IMR-90 (cell line): Measurements from ENCODE around the gene ZNF609. TPM values are rescaled to one million over a fixed set of nuclear protein-coding genes. Genes with fewer than 3 reads are reported as not detected.
A peak's percentile ranks its signal among the peaks of the same experiment; 100 is the strongest.

Experiments used
- ATAC-seq: fragments of 200-7000 bp; cut with Tn5 transposase; 2 replicates; pipeline ENCODE4 v1.9.1; 2020; ENCODE audit warnings: low read depth, mild to moderate bottlenecking, moderate library complexity
- BruUV-seq: library from RNA; stranded (reverse); fragments of 400-500 nt; replicated peaks from 2 replicates; lab custom pipeline; 2021; lab: Mats Ljungman, UMichigan
- CTCF ChIA-PET: fragments of 300-600 bp; formaldehyde crosslinking; extraction: SDS; loops from one replicate; lab custom pipeline; 2021; ENCODE audit warnings: antibody characterized with exemption; lab: Yijun Ruan, JAX
- POLR2A ChIA-PET: fragments of 300-600 bp; sonication (Branson Sonifier 250); formaldehyde crosslinking; loops from one replicate; lab custom pipeline; 2022; ENCODE audit warnings: antibody characterized with exemption; ENCODE audit not compliant: unreplicated experiment; lab: Charles Lee
- DNase-seq: peaks from one replicate; pipeline ENCODE4 v3.0.0; 2013
- H2AFZ ChIP-seq: replicated peaks from 2 replicates; pipeline ENCODE3; 2013; ENCODE audit warnings: low read length, mild to moderate bottlenecking; ENCODE audit not compliant: poor library complexity
- H2AK5ac ChIP-seq: 2 replicates; pipeline ENCODE4 v1.6.1; 2013; ENCODE audit warnings: low read depth, low read length, inconsistent platforms
- H2AK9ac ChIP-seq: replicated peaks from 2 replicates; pipeline ENCODE3; 2013; ENCODE audit warnings: mild to moderate bottlenecking, low read depth, low read length, moderate library complexity; ENCODE audit not compliant: poor library complexity
- H2BK120ac ChIP-seq: 2 replicates; pipeline ENCODE4 v1.6.1; 2013; ENCODE audit warnings: low read depth, low read length, inconsistent platforms
- H2BK15ac ChIP-seq: 3 replicates; pipeline ENCODE4 v1.6.1; 2013; ENCODE audit warnings: low read depth, low read length, inconsistent platforms
- H2BK20ac ChIP-seq: 2 replicates; pipeline ENCODE4 v1.6.1; 2013; ENCODE audit warnings: low read depth, mild to moderate bottlenecking, inconsistent platforms, low read length, moderate library complexity
- H2BK5ac ChIP-seq: 2 replicates; pipeline ENCODE4 v1.6.1; 2013; ENCODE audit warnings: mild to moderate bottlenecking, low read depth, low read length, inconsistent platforms; ENCODE audit not compliant: poor library complexity, severe bottlenecking
- H3K14ac ChIP-seq: replicated peaks from 2 replicates; pipeline ENCODE4 v1.6.1; 2013; ENCODE audit warnings: low read depth, low read length, inconsistent platforms
- H3K18ac ChIP-seq: 2 replicates; pipeline ENCODE4 v1.6.1; 2013; ENCODE audit warnings: low read depth, low read length, control low read depth
- H3K23ac ChIP-seq: 2 replicates; pipeline ENCODE4 v1.6.1; 2013; ENCODE audit warnings: low read depth, low read length, inconsistent platforms
- H3K27ac ChIP-seq: 2 replicates; pipeline ENCODE4 v1.5.1; 2013; ENCODE audit warnings: mild to moderate bottlenecking, control low read depth, low read length; ENCODE audit not compliant: insufficient read depth
- H3K27me3 ChIP-seq: 2 replicates; pipeline ENCODE4 v1.6.1; 2013; ENCODE audit warnings: low read length; ENCODE audit not compliant: control insufficient read depth, insufficient read depth
- H3K36me3 ChIP-seq: 2 replicates; pipeline ENCODE4 v1.6.1; 2013; ENCODE audit warnings: low read length, mixed read lengths; ENCODE audit not compliant: control insufficient read depth, insufficient read depth
- H3K4ac ChIP-seq: 2 replicates; pipeline ENCODE4 v1.6.1; 2013; ENCODE audit warnings: low read depth, low read length, inconsistent platforms
- H3K4me1 ChIP-seq: 2 replicates; pipeline ENCODE4 v1.6.1; 2013; ENCODE audit warnings: low read length, mixed read lengths; ENCODE audit not compliant: control insufficient read depth, insufficient read depth
- H3K4me2 ChIP-seq: 2 replicates; pipeline ENCODE4 v1.6.1; 2013; ENCODE audit warnings: low read depth, mild to moderate bottlenecking, control low read depth, low read length, moderate library complexity
- H3K4me3 ChIP-seq: 2 replicates; pipeline ENCODE4 v1.5.1; 2013; ENCODE audit warnings: low read depth, mild to moderate bottlenecking, control low read depth, low read length, moderate library complexity; ENCODE audit not compliant: insufficient read depth
- H3K56ac ChIP-seq: 2 replicates; pipeline ENCODE4 v1.6.1; 2013; ENCODE audit warnings: low read length, inconsistent platforms; ENCODE audit not compliant: insufficient read depth; ENCODE audit errors: extremely low read depth
- H3K79me1 ChIP-seq, 2 experiments: 2 replicates each; pipeline ENCODE4 v1.6.1; 2013; ENCODE audit warnings: low read length in 2 of 2, inconsistent platforms in 1 of 2, low read depth in 1 of 2
- H3K9ac ChIP-seq: 2 replicates; pipeline ENCODE4 v1.6.1; 2013; ENCODE audit warnings: low read depth, low read length, control low read depth
- H3K9me1 ChIP-seq: 2 replicates; pipeline ENCODE4 v1.6.1; 2013; ENCODE audit warnings: low read length, inconsistent platforms; ENCODE audit not compliant: insufficient read depth
- H3K9me3 ChIP-seq: 2 replicates; pipeline ENCODE4 v1.6.1; 2013; ENCODE audit warnings: low read length; ENCODE audit not compliant: control insufficient read depth, insufficient read depth
- H4K20me1 ChIP-seq: 2 replicates; pipeline ENCODE4 v1.6.1; 2013; ENCODE audit warnings: low read length, inconsistent platforms; ENCODE audit not compliant: insufficient read depth
- H4K5ac ChIP-seq: 2 replicates; pipeline ENCODE4 v1.6.1; 2013; ENCODE audit warnings: mild to moderate bottlenecking, low read depth, low read length, control low read depth
- H4K8ac ChIP-seq, 2 experiments: 2 replicates each; pipeline ENCODE4 v1.6.1; 2013; ENCODE audit warnings: low read depth in 2 of 2, low read length in 2 of 2, control low read depth in 1 of 2, inconsistent platforms in 1 of 2
- H4K91ac ChIP-seq: 2 replicates; pipeline ENCODE4 v1.6.1; 2013; ENCODE audit warnings: low read depth, low read length, inconsistent platforms; ENCODE audit not compliant: insufficient read depth
- BHLHE40 ChIP-seq: fragments of 150-350 bp; IDR thresholded peaks from 2 replicates; pipeline ENCODE4 v1.6.1; 2016; ENCODE audit warnings: mild to moderate bottlenecking, low read depth, low read length
- CEBPB ChIP-seq: IDR thresholded peaks from 2 replicates; pipeline ENCODE4 v1.6.1; 2012; ENCODE audit warnings: low read depth, low read length, improper control_type of control experiment
- CHD1 ChIP-seq: IDR thresholded peaks from 2 replicates; pipeline ENCODE4 v1.6.1; 2012; ENCODE audit warnings: low read depth, low read length, improper control_type of control experiment
- CTCF ChIP-seq: conservative IDR thresholded peaks from 2 replicates; pipeline ENCODE4 v1.5.1; 2012; ENCODE audit warnings: mild to moderate bottlenecking, low read depth, low read length, improper control_type of control experiment
- ELK1 ChIP-seq: fragments of 150-350 bp; IDR thresholded peaks from 2 replicates; pipeline ENCODE4 v1.6.1; 2016; ENCODE audit warnings: low read depth, mild to moderate bottlenecking, low read length, moderate library complexity, borderline replicate concordance
- FOS ChIP-seq: fragments of 150-350 bp; IDR thresholded peaks from 2 replicates; pipeline ENCODE4 v1.6.1; 2016; ENCODE audit warnings: low read depth, low read length
- MAFK ChIP-seq: IDR thresholded peaks from 2 replicates; pipeline ENCODE4 v1.6.1; 2012; ENCODE audit warnings: low read depth, low read length, improper control_type of control experiment
- MAZ ChIP-seq: IDR thresholded peaks from 2 replicates; pipeline ENCODE4 v1.6.1; 2012; ENCODE audit warnings: low read depth, mild to moderate bottlenecking, low read length, improper control_type of control experiment, moderate library complexity, borderline replicate concordance
- MXI1 ChIP-seq: IDR thresholded peaks from 2 replicates; pipeline ENCODE4 v1.6.1; 2012; ENCODE audit warnings: low read depth, mild to moderate bottlenecking, low read length, moderate library complexity, borderline replicate concordance
- POLR2A ChIP-seq: IDR thresholded peaks from 2 replicates; pipeline ENCODE4 v1.6.1; 2012; ENCODE audit warnings: mild to moderate bottlenecking, low read depth, low read length
- RAD21 ChIP-seq: IDR thresholded peaks from 2 replicates; pipeline ENCODE4 v1.6.1; 2012; ENCODE audit warnings: low read length, improper control_type of control experiment
- RCOR1 ChIP-seq: IDR thresholded peaks from 2 replicates; pipeline ENCODE4 v1.6.1; 2012; ENCODE audit warnings: mild to moderate bottlenecking, low read length, improper control_type of control experiment; ENCODE audit not compliant: insufficient replicate concordance
- RFX5 ChIP-seq: IDR thresholded peaks from 2 replicates; pipeline ENCODE4 v1.8.0; 2012; ENCODE audit warnings: low read depth, mild to moderate bottlenecking, low read length, moderate library complexity
- SMC3 ChIP-seq: fragments of 150-350 bp; IDR thresholded peaks from 2 replicates; pipeline ENCODE4 v1.6.1; 2016; ENCODE audit warnings: low read depth, mild to moderate bottlenecking, antibody characterized with exemption, low read length, moderate library complexity
- USF2 ChIP-seq: fragments of 150-350 bp; IDR thresholded peaks from 2 replicates; pipeline ENCODE4 v1.6.1; 2017; ENCODE audit warnings: mild to moderate bottlenecking, antibody characterized with exemption, low read length, low read depth
- WGBS, 2 experiments: methylation state at CpG; one replicate each; pipeline versions ENCODE4 v1.1.5 to v1.1.7; 2013; ENCODE audit warnings: missing lambda C conversion rate in 2 of 2; ENCODE audit not compliant: insufficient read length in 1 of 2; ENCODE audit errors: extremely low coverage in 2 of 2; 5-methylcytosine and 5-hydroxymethylcytosine counted together
- dilution Hi-C: fragments of 300-500 bp; cut with HindIII; formaldehyde crosslinking; loops from one replicate; pipeline ENCODE4 v1.14.3; 2018; ENCODE audit warnings: low sequenced_read_pairs; ENCODE audit not compliant: unreplicated experiment
- in situ Hi-C: fragments of 300-500 bp; cut with MboI; formaldehyde crosslinking; loops from 3 replicates; pipeline ENCODE4 v1.14.3; 2019; ENCODE audit warnings: low sequenced_read_pairs, inconsistent platforms, mixed read lengths
- intact Hi-C: fragments of 100-400 bp; cut with micrococcal nuclease; formaldehyde crosslinking; loops from 2 replicates; pipeline ENCODE4 v1.10.0; 2022
- polyA plus RNA-seq, 3 experiments: library from polyadenylated mRNA; depleted of rRNA; stranded (reverse); fragments of >200 nt; gene quantifications; 2 replicates each; pipeline ENCODE4 v1.2.3, GENCODE V29; 2012; ENCODE audit warnings: low replicate concordance in 1 of 3
- total RNA-seq: library from RNA; depleted of rRNA; stranded (reverse); fragments of >200 nt; gene quantifications from 2 replicates; pipeline ENCODE4 v1.2.3, GENCODE V29; 2012

The ZNF609 gene
- total and polyA plus RNA-seq, 2 of the 4 experiments (the other 2 are of a cell fraction) = 10.4 to 12.5 TPM

- 57% methylated on average over 1 of the region's 3 CpGs; no CpG with 5 or more reads in 1 of the 2 experiments for WGBS, 2 experiments
- intact Hi-C loops = no loop called here
- H3K14ac ChIP-seq = no peak overlapping the region
- no peak overlapping the region for H2BK20ac ChIP-seq
- 0 out of 2 replicates have a peak overlapping the region, but pooled peaks have one; percentile 19 for H3K23ac ChIP-seq
- H3K4me2 ChIP-seq = no peak overlapping the region
- H3K79me1 ChIP-seq = peaks cover 13 to 34% of the 10 kb centered on the region in 2 experiments; a peak in 3 of 4 replicates
- H3K56ac ChIP-seq = no peak overlapping the region
- no peak overlapping the region; the same call in 2 of the 3 replicates for H2BK15ac ChIP-seq
- H3K27me3 ChIP-seq = no peaks in the 10 kb centered on the region
- no peak overlapping the region for H3K4me3 ChIP-seq
- no peak for DNase-seq
- H4K91ac ChIP-seq = no peak overlapping the region
- H2AFZ ChIP-seq = no peak overlapping the region
- 0 out of 4 replicates have a peak overlapping the region, but pooled peaks of 1 of the 2 experiments have one; percentile 20 for H4K8ac ChIP-seq
- no peak overlapping the region for H3K27ac ChIP-seq
- no peak overlapping the region for H2AK9ac ChIP-seq
- H2AK5ac ChIP-seq = no peak overlapping the region
- no peak overlapping the region for H3K4ac ChIP-seq
- BruUV-seq = no TSS peak
- H3K9ac ChIP-seq = no peak overlapping the region
- no peak overlapping the region for H2BK5ac ChIP-seq
- peaks cover 6% of the 10 kb centered on the region; the same call in 1 of the 2 replicates for H3K9me1 ChIP-seq
- in situ Hi-C loops = no loop called here
- H3K18ac ChIP-seq = no peak overlapping the region
- H4K20me1 ChIP-seq = peaks cover 29% of the 10 kb centered on the region
- H3K9me3 ChIP-seq = no peaks in the 10 kb centered on the region
- ChIA-PET POLR2A (interaction anchor here (0.5 kb wide), 1 partner anchor 29 kb away, joined by 3 read pairs; no protein-coding TSS in a partner anchor), CTCF (no interaction called here)
- H3K4me1 ChIP-seq = peaks cover 12% of the 10 kb centered on the region
- dilution Hi-C loops = no loop called here
- no peak for ATAC-seq
- no peak overlapping the region for H4K5ac ChIP-seq
- peaks cover 1% of the 10 kb centered on the region; the same call in 1 of the 2 replicates for H3K36me3 ChIP-seq
- H2BK120ac ChIP-seq = no peak overlapping the region
- no peak for TF ChIP-seq MAZ
- TF ChIP-seq CHD1 = no peak
- no peak for TF ChIP-seq RCOR1
- TF ChIP-seq RAD21 = no peak
- TF ChIP-seq POLR2A = no peak
- TF ChIP-seq CTCF = no peak
- TF ChIP-seq SMC3 = no peak
- no peak for TF ChIP-seq USF2
- no peak for TF ChIP-seq RFX5
- TF ChIP-seq MXI1 = no peak
- TF ChIP-seq ELK1 = no peak
- no peak for TF ChIP-seq CEBPB
- TF ChIP-seq BHLHE40 = no peak
- TF ChIP-seq FOS = no peak
- no peak for TF ChIP-seq MAFK
Measured at GRCh38 chr15:64459066-64459781, 1.2 kb upstream of the ZNF609 start.
